A549 (cell line): ENCODE measurements around the gene ZSWIM1. TPM values are rescaled to one million over a fixed set of nuclear protein-coding genes. Genes with fewer than 3 reads are reported as not detected.

Experiments
- ATAC-seq, 2 experiments: fragments of 200-7000 bp in 1 of 2; fragments of >200 bp in 1 of 2; cut with Nextera tagmentation in 1 of 2; cut with Tn5 transposase in 1 of 2; 3 replicates each; pipeline versions ENCODE4 v1.8.0 to v1.9.1; 2018 to 2020; ENCODE audit warnings: mild to moderate bottlenecking in 1 of 2, moderate library complexity in 1 of 2
- CTCF ChIA-PET: fragments of 300-600 bp; sonication (Branson Sonifier 250); formaldehyde crosslinking; extraction: SDS; loops from one replicate; lab custom pipeline; 2021; ENCODE audit warnings: antibody characterized with exemption, inconsistent platforms; lab: Yijun Ruan, JAX
- POLR2A ChIA-PET: fragments of 350-600 bp; formaldehyde crosslinking; extraction: SDS; loops from one replicate; lab custom pipeline; 2021; ENCODE audit warnings: antibody characterized with exemption, inconsistent platforms; lab: Yijun Ruan, JAX
- DNase-seq, 2 experiments: peaks; one replicate each; pipeline versions ENCODE4 v3.0.0 to v3.0.0-alpha.2; 2011 to 2016; ENCODE audit warnings: low read depth in 1 of 2, low spot score in 1 of 2
- FAIRE-seq: peaks from 2 replicates; lab custom pipeline; 2011; peaks lifted over from hg19 to GRCh38; lab: Jason Lieb, UNC
- H3K27ac ChIP-seq, 2 experiments: fragments of >200 bp; sonication (Bioruptor Twin); formaldehyde crosslinking; 3 replicates each; pipeline ENCODE4 v1.5.1; 2016 to 2017
- H3K4me1 ChIP-seq: fragments of >200 bp; sonication (Bioruptor Twin); formaldehyde crosslinking; 3 replicates; pipeline ENCODE4 v1.6.1; 2016
- H3K4me2 ChIP-seq: fragments of >200 bp; sonication (Bioruptor Twin); formaldehyde crosslinking; 3 replicates; pipeline ENCODE4 v1.6.1; 2016
- H3K4me3 ChIP-seq: fragments of >200 bp; sonication (Bioruptor Twin); formaldehyde crosslinking; 3 replicates; pipeline ENCODE4 v1.5.1; 2016
- H3K9me3 ChIP-seq: fragments of >200 bp; sonication (Bioruptor Twin); formaldehyde crosslinking; 3 replicates; pipeline ENCODE4 v1.6.1; 2016
- BCL3 ChIP-seq: fragments of >200 bp; sonication (Bioruptor Twin); formaldehyde crosslinking; IDR thresholded peaks from 3 replicates; pipeline ENCODE4 v1.6.1; 2016
- BHLHE40 ChIP-seq: IDR thresholded peaks from 2 replicates; pipeline ENCODE4 v1.6.1; 2012; ENCODE audit warnings: low read depth, low read length, inconsistent platforms
- CHD2 ChIP-seq: fragments of 150-350 bp; IDR thresholded peaks from 2 replicates; pipeline ENCODE4 v1.6.1; 2014; ENCODE audit warnings: low read length; ENCODE audit not compliant: partially characterized antibody
- CTCF ChIP-seq: fragments of >200 bp; sonication (Bioruptor Twin); formaldehyde crosslinking; IDR thresholded peaks from 3 replicates; pipeline ENCODE4 v1.5.1; 2016
- E2F6 ChIP-seq: IDR thresholded peaks from 2 replicates; pipeline ENCODE4 v1.6.1; 2012; ENCODE audit warnings: low read depth, borderline replicate concordance
- EHF ChIP-seq: fragments of 250-450 bp; sonication (Bioruptor Pico); IDR thresholded peaks from 2 replicates; pipeline ENCODE4 v1.5.0; 2020; ENCODE audit warnings: mild to moderate bottlenecking
- EHMT2 ChIP-seq: fragments of 200-600 bp; sonication (generic); IDR thresholded peaks from 2 replicates; pipeline ENCODE4 v1.6.1; 2016; ENCODE audit warnings: antibody characterized with exemption, low read depth, mild to moderate bottlenecking, moderate library complexity
- EP300 ChIP-seq, 2 experiments: fragments of >200 bp; sonication (Bioruptor Twin); formaldehyde crosslinking; IDR thresholded peaks; 2 replicates in 1 of 2; 3 replicates in 1 of 2; pipeline ENCODE4 v1.6.1; 2016 to 2017
- ESRRA ChIP-seq: fragments of 150-350 bp; IDR thresholded peaks from 2 replicates; pipeline ENCODE4 v1.6.1; 2014; ENCODE audit warnings: mild to moderate bottlenecking, low read length, borderline replicate concordance
- GATA3 ChIP-seq: IDR thresholded peaks from 2 replicates; pipeline ENCODE4 v1.6.1; 2012; ENCODE audit warnings: borderline replicate concordance
- HMGXB4 ChIP-seq: fragments of 250-450 bp; sonication (Bioruptor Pico); IDR thresholded peaks from 2 replicates; pipeline ENCODE4 v1.5.0; 2021; ENCODE audit warnings: mild to moderate bottlenecking, moderate library complexity, borderline replicate concordance
- KDM1A ChIP-seq: fragments of 200-600 bp; sonication (generic); IDR thresholded peaks from 2 replicates; pipeline ENCODE4 v1.6.1; 2016; ENCODE audit warnings: low read depth, mild to moderate bottlenecking
- MAFK ChIP-seq: fragments of 450-650 bp; IDR thresholded peaks from 2 replicates; pipeline ENCODE4 v1.6.1; 2014; ENCODE audit not compliant: partially characterized antibody
- MAZ ChIP-seq: fragments of 150-350 bp; IDR thresholded peaks from 2 replicates; pipeline ENCODE4 v1.6.1; 2014; ENCODE audit warnings: antibody characterized with exemption, low read depth, low read length, borderline replicate concordance
- PBX3 ChIP-seq: IDR thresholded peaks from 2 replicates; pipeline ENCODE4 v1.6.1; 2012
- PHF8 ChIP-seq: fragments of 200-600 bp; sonication (generic); IDR thresholded peaks from 2 replicates; pipeline ENCODE4 v1.6.1; 2016; ENCODE audit warnings: low read depth, mild to moderate bottlenecking, antibody characterized with exemption, moderate library complexity, borderline replicate concordance
- POLR2AphosphoS2 ChIP-seq: conservative IDR thresholded peaks from 2 replicates; pipeline ENCODE4 v1.6.1; 2012; ENCODE audit warnings: low read length, improper control_type of control experiment, inconsistent platforms
- RCOR1 ChIP-seq: fragments of 150-350 bp; IDR thresholded peaks from 2 replicates; pipeline ENCODE4 v1.6.1; 2014; ENCODE audit warnings: antibody characterized with exemption, low read length, low read depth
- RFX5 ChIP-seq: fragments of 450-650 bp; IDR thresholded peaks from 2 replicates; pipeline ENCODE4 v1.7.1; 2014; ENCODE audit warnings: antibody characterized with exemption, mild to moderate bottlenecking, moderate library complexity
- SMC3 ChIP-seq: fragments of >200 bp; sonication (Bioruptor Twin); formaldehyde crosslinking; IDR thresholded peaks from 3 replicates; pipeline ENCODE4 v1.6.1; 2018; ENCODE audit warnings: inconsistent platforms
- SREBF2 ChIP-seq: fragments of 450-650 bp; IDR thresholded peaks from 2 replicates; pipeline ENCODE4 v1.6.1; 2014; ENCODE audit warnings: mild to moderate bottlenecking, moderate library complexity
- TFCP2L1 ChIP-seq: fragments of 250-450 bp; sonication (Bioruptor Pico); IDR thresholded peaks from 2 replicates; pipeline ENCODE4 v1.5.0; 2021; ENCODE audit warnings: mild to moderate bottlenecking
- USF2 ChIP-seq: fragments of 450-650 bp; IDR thresholded peaks from 2 replicates; pipeline ENCODE4 v1.6.1; 2014; ENCODE audit warnings: antibody characterized with exemption
- ZFP36 ChIP-seq: fragments of 450-650 bp; IDR thresholded peaks from 2 replicates; pipeline ENCODE4 v1.6.1; 2014; ENCODE audit warnings: borderline replicate concordance; ENCODE audit not compliant: partially characterized antibody
- ZNF302 ChIP-seq: fragments of 250-450 bp; sonication (Bioruptor Pico); IDR thresholded peaks from 2 replicates; pipeline ENCODE4 v1.9.0; 2021; ENCODE audit warnings: inconsistent platforms, mild to moderate bottlenecking, moderate library complexity
- WGBS: methylation state at CpG from one replicate; pipeline ENCODE4 v1.1.6; 2017; ENCODE audit errors: missing lambda C conversion rate; 5-methylcytosine and 5-hydroxymethylcytosine counted together
- polyA plus RNA-seq, 4 experiments: library from polyadenylated mRNA; depleted of rRNA in 3 of 4; stranded (reverse); fragments of >200 nt; fragmentation: RNase III in 1 of 4; extraction: RNeasy Plus Mini Kit Qiagen cat#74134 plus additional on column Dnase treatment in 1 of 4; gene quantifications; 2 replicates in 3 of 4; 3 replicates in 1 of 4; pipeline ENCODE4 v1.2.3, GENCODE V29; 2011 to 2017

The ZSWIM1 gene
- polyA plus RNA-seq, 2 of the 4 experiments (the other 2 are of a cell fraction) = 4.7 to 6.6 TPM

GRCh38 chr20:45851501-45851900 is 29.5 kb upstream of the ZSWIM1 start:
- TF ChIP-seq KDM1A (0 out of 2 replicates have a peak, but pooled peaks have one; percentile 11), TFCP2L1 (CRISPR knock-in tag) (no peak)
- Histone ChIP-seq H3K4me1 (peaks cover 8% of the 10 kb centered on the region; the same call in 2 of the 3 replicates), H3K4me2 (no peak overlapping the region), H3K9me3 (no peaks in the 10 kb centered on the region), H3K4me3 (no peak overlapping the region), H3K27ac (no peak overlapping the region)
- ChIA-PET CTCF (interaction anchor here (0.9 to 1.0 kb wide), 3 partner anchors 10 to 119 kb away, joined by 3 to 4 read pairs (median 3); no protein-coding TSS in a partner anchor), POLR2A (no interaction called here)
- ATAC-seq (no peak), DNase-seq (no peak), FAIRE-seq (no peak)

- H3K4me2 ChIP-seq = no peak overlapping the region
- ATAC-seq (no peak), FAIRE-seq (no peak), DNase-seq (no peak)
- TF ChIP-seq PBX3 (no peak), EHF (CRISPR knock-in tag) (no peak), BHLHE40 (no peak), EHMT2 (no peak), ESRRA (no peak), ZFP36 (no peak), E2F6 (no peak), SMC3 (no peak), MAZ (no peak), SREBF2 (no peak), EP300 (IDR thresholded peaks at IDR 0.05) (no peak)
- WGBS = 84% methylated on average over 6 of the region's 6 CpGs
- H3K4me1 ChIP-seq = peaks cover 8% of the 10 kb centered on the region; the same call in 2 of the 3 replicates
- H3K27ac ChIP-seq = no peak overlapping the region
- no peaks in the 10 kb centered on the region for H3K9me3 ChIP-seq
- H3K4me3 ChIP-seq = no peak overlapping the region
- POLR2A ChIA-PET = no interaction called here
- CTCF ChIA-PET = interaction anchor here (0.6 kb wide), 1 partner anchor 13 kb away, joined by 3 read pairs; no protein-coding TSS in a partner anchor
Observed at GRCh38 chr20:45852326-45852725, 28.7 kb upstream of the ZSWIM1 start.

GRCh38 chr20:45853484-45853883 is 27.5 kb upstream of the ZSWIM1 start:
- ATAC-seq (no peak), FAIRE-seq (no peak), DNase-seq (no peak)
- Histone ChIP-seq H3K4me2 (no peak overlapping the region), H3K27ac (no peak overlapping the region), H3K4me1 (peaks cover 14% of the 10 kb centered on the region; the same call in 2 of the 3 replicates), H3K9me3 (no peaks in the 10 kb centered on the region), H3K4me3 (no peak overlapping the region)
- POLR2A ChIA-PET = no interaction called here
- CTCF ChIA-PET = interaction anchor here (1.4 kb wide), 1 partner anchor 28 kb away, joined by 4 read pairs; the partner anchor contains the start of gene ZSWIM1
- 80% methylated on average over 2 of the region's 2 CpGs for WGBS
- TF ChIP-seq CHD2 (no peak), ESRRA (no peak), GATA3 (no peak), ZNF302 (CRISPR knock-in tag) (no peak), EHMT2 (no peak), POLR2AphosphoS2 (no peak), PHF8 (no peak), CTCF (no peak), MAFK (no peak), HMGXB4 (CRISPR knock-in tag) (no peak), RFX5 (no peak), USF2 (no peak), PBX3 (no peak), BCL3 (no peak), RCOR1 (no peak)
